ENCODE results near the gene NRN1. TPM values are rescaled to one million over a fixed set of nuclear protein-coding genes. Genes with fewer than 3 reads are reported as not detected.

The NRN1 gene
- total RNA-seq, 2 donors from 2014 or later, result 25.1 TPM; not detected in 1

- Mint-ChIP-seq H3K36me3 (peaks cover 22 to 39% of the 10 kb centered on the region in 2 donors), H3K27ac (peak overlapping the region in 1 of 2 donors; percentile 96), H3K9me3 (peaks cover 3 to 5% of the 10 kb centered on the region in 2 donors)
- no peak for DNase-seq (ENCODE audit: low spot score in 2 of 2)
- no peak for ATAC-seq
These were observed 1.4 kb downstream of the NRN1 start for GRCh38 chr6:6005051-6006005.

- ATAC-seq (no peak), DNase-seq (ENCODE audit: low spot score in 2 of 2) (no peak)
- Mint-ChIP-seq H3K36me3 (peaks cover 30 to 47% of the 10 kb centered on the region in 2 donors), H3K9me3 (peaks cover 5 to 7% of the 10 kb centered on the region in 2 donors), H3K27ac (peak overlapping the region in 1 of 2 donors; percentile 62)
These were observed 2.2 kb downstream of the NRN1 start for GRCh38 chr6:6004390-6004995.

GRCh38 chr6:6003621-6004366 is 2.9 kb downstream of the NRN1 start:
- peaks cover 5 to 7% of the 10 kb centered on the region in 2 donors for H3K9me3 Mint-ChIP-seq
- peaks cover 34 to 47% of the 10 kb centered on the region in 2 donors for H3K36me3 Mint-ChIP-seq
- peak in 1 of 2 donors; percentile 19 for ATAC-seq
- DNase-seq (ENCODE audit: low spot score in 2 of 2), result no peak
- peak overlapping the region in 1 of 2 donors; percentile 85 for H3K27ac Mint-ChIP-seq

- peak overlapping the region in 1 of 2 donors; percentile 61 for H3K27ac Mint-ChIP-seq
- peaks cover 37 to 45% of the 10 kb centered on the region in 2 donors for H3K36me3 Mint-ChIP-seq
- ATAC-seq (no peak), DNase-seq (ENCODE audit: low spot score in 2 of 2) (no peak)
- H3K9me3 Mint-ChIP-seq, result peaks cover 5 to 7% of the 10 kb centered on the region in 2 donors
These were observed 3.7 kb downstream of the NRN1 start for GRCh38 chr6:6002848-6003620.

- peak in 1 of 2 donors; percentile 17 for ATAC-seq
- H3K27ac Mint-ChIP-seq, result peak overlapping the region in 1 of 2 donors; percentile 61
- H3K9me3 Mint-ChIP-seq, result peaks cover 5 to 7% of the 10 kb centered on the region in 2 donors
- peaks cover 37 to 40% of the 10 kb centered on the region in 2 donors for H3K36me3 Mint-ChIP-seq
- DNase-seq (ENCODE audit: low spot score in 2 of 2), result no peak
These were observed 4.5 kb downstream of the NRN1 start for GRCh38 chr6:6002005-6002847.

- no peak overlapping the region for H3K27ac Mint-ChIP-seq
- peaks cover 37 to 40% of the 10 kb centered on the region in 2 donors for H3K36me3 Mint-ChIP-seq
- no peak for ATAC-seq
- DNase-seq (ENCODE audit: low spot score in 2 of 2), result no peak
- peaks cover 5 to 7% of the 10 kb centered on the region in 2 donors for H3K9me3 Mint-ChIP-seq
These were observed 5.3 kb downstream of the NRN1 start for GRCh38 chr6:6001443-6001842.

GRCh38 chr6:5999688-6000608 is 6.8 kb downstream of the NRN1 start:
- Mint-ChIP-seq H3K9me3 (peaks cover 1 to 7% of the 10 kb centered on the region in 2 donors), H3K27ac (peak overlapping the region in 1 of 2 donors; percentile 82), H3K36me3 (peaks cover 43% of the 10 kb centered on the region in 2 donors)
- no peak for DNase-seq (ENCODE audit: low spot score in 2 of 2)
- no peak for ATAC-seq

- Mint-ChIP-seq H3K36me3 (peaks cover 35 to 36% of the 10 kb centered on the region in 2 donors), H3K9me3 (peaks cover 0 to 7% of the 10 kb centered on the region in 2 donors), H3K27ac (no peak overlapping the region)
- ATAC-seq (no peak), DNase-seq (ENCODE audit: low spot score in 2 of 2) (no peak)
These were observed 7.7 kb downstream of the NRN1 start for GRCh38 chr6:5998711-5999687.

- H3K27ac Mint-ChIP-seq, result no peak overlapping the region
- peaks cover 32 to 35% of the 10 kb centered on the region in 2 donors for H3K36me3 Mint-ChIP-seq
- peaks cover 0 to 7% of the 10 kb centered on the region in 2 donors for H3K9me3 Mint-ChIP-seq
- ATAC-seq (no peak), DNase-seq (ENCODE audit: low spot score in 2 of 2) (no peak)
These were observed 8.5 kb downstream of the NRN1 start for GRCh38 chr6:5998236-5998635.

GRCh38 chr6:5997420-5997987 is 9.2 kb downstream of the NRN1 start:
- peak overlapping the region in 1 of 2 donors; percentile 82 for H3K27ac Mint-ChIP-seq
- no peak for DNase-seq (ENCODE audit: low spot score in 2 of 2)
- ATAC-seq, result peak; percentile 2 to 22
- peaks cover 0 to 7% of the 10 kb centered on the region in 2 donors for H3K9me3 Mint-ChIP-seq
- H3K36me3 Mint-ChIP-seq, result peaks cover 32 to 36% of the 10 kb centered on the region in 2 donors

GRCh38 chr6:5996714-5997419 is 9.9 kb downstream of the NRN1 start:
- ATAC-seq, result peak in 1 of 2 donors; percentile 32

GRCh38 chr6:5995949-5996713 is 10.6 kb downstream of the NRN1 start:
- H3K9me3 Mint-ChIP-seq, result peaks cover 0 to 7% of the 10 kb centered on the region in 2 donors
- DNase-seq (ENCODE audit: low spot score in 2 of 2) (no peak), ATAC-seq (peak in 1 of 2 donors; percentile 39)
- peak overlapping the region in 1 of 2 donors; percentile 40 for H3K27ac Mint-ChIP-seq
- peaks cover 28 to 32% of the 10 kb centered on the region in 2 donors for H3K36me3 Mint-ChIP-seq

More at GRCh38 chr6:5996714-5997419, 9.9 kb downstream of the NRN1 start:
- Mint-ChIP-seq H3K9me3 (peaks cover 0 to 7% of the 10 kb centered on the region in 2 donors), H3K27ac (peak overlapping the region in 1 of 2 donors; percentile 82), H3K36me3 (peaks cover 32 to 35% of the 10 kb centered on the region in 2 donors)
- peak in 1 of 2 donors; percentile 44 for DNase-seq (ENCODE audit: low spot score in 2 of 2)

All from activated naive CD4-positive, alpha-beta T cell treated with anti-CD3 and anti-CD28 coated beads, Interleukin-2, amount 50 U/mL, for 72 hours (primary cell).